GM18519 (cell line): Measurements from ENCODE around the gene NEXN.

Source experiments
- ATAC-seq: cut with Tn5 transposase; IDR thresholded peaks from one replicate; pipeline ENCODE4 v1.9.1; 2021; ENCODE audit warnings: mild to moderate bottlenecking, moderate library complexity; ENCODE audit not compliant: unreplicated experiment, low FRiP score

The NEXN gene

GRCh38 chr1:77888081-77888780 lies at the start of gene NEXN:
Gene NEXN, plus strand, starts transcription at chr1:77888624. Its CDS starts 27,483 bp downstream, at chr1:77916107.
- ATAC-seq: peak; percentile 9

- ATAC-seq: no peak
Measured at GRCh38 chr1:77841574-77841973, 46.9 kb upstream of the NEXN start.

GRCh38 chr1:77845951-77846350 lies 42.5 kb upstream of the NEXN start:
- ATAC-seq: no peak

- ATAC-seq: no peak
Measured at GRCh38 chr1:77846966-77847365, 41.5 kb upstream of the NEXN start.

GRCh38 chr1:77847621-77848080 lies 40.8 kb upstream of the NEXN start:
- no peak for ATAC-seq

GRCh38 chr1:77850082-77850481 lies 38.3 kb upstream of the NEXN start:
- ATAC-seq: no peak

- no peak for ATAC-seq
Measured at GRCh38 chr1:77857552-77857951, 30.9 kb upstream of the NEXN start.

GRCh38 chr1:77858725-77859124 lies 29.7 kb upstream of the NEXN start:
- no peak for ATAC-seq

- ATAC-seq: no peak
Measured at GRCh38 chr1:77859248-77859647, 29.2 kb upstream of the NEXN start.

- no peak for ATAC-seq
Measured at GRCh38 chr1:77866296-77866695, 22.1 kb upstream of the NEXN start.

GRCh38 chr1:77872645-77873044 lies 15.8 kb upstream of the NEXN start:
- no peak for ATAC-seq

GRCh38 chr1:77873461-77873860 lies 15.0 kb upstream of the NEXN start:
- no peak for ATAC-seq

GRCh38 chr1:77874804-77875445 lies 13.5 kb upstream of the NEXN start:
- no peak for ATAC-seq

- no peak for ATAC-seq
Measured at GRCh38 chr1:77876884-77877283, 11.5 kb upstream of the NEXN start.

GRCh38 chr1:77881061-77881460 lies 7.4 kb upstream of the NEXN start:
- no peak for ATAC-seq

- ATAC-seq: no peak
Measured at GRCh38 chr1:77882411-77882810, 6.0 kb upstream of the NEXN start.

GRCh38 chr1:77888781-77889642 lies 588 bp downstream of the NEXN start:
- ATAC-seq: peak; percentile 38

GRCh38 chr1:77889671-77890070 lies 1.2 kb downstream of the NEXN start:
- no peak for ATAC-seq

GRCh38 chr1:77891200-77891599 lies 2.8 kb downstream of the NEXN start:
- no peak for ATAC-seq

- ATAC-seq: no peak
Measured at GRCh38 chr1:77899647-77900320, 11.4 kb downstream of the NEXN start.
